ENCODE data around the gene PPP1R10. TPM values are rescaled to one million over a fixed set of nuclear protein-coding genes. Genes with fewer than 3 reads are reported as not detected.

The PPP1R10 gene
- total RNA-seq, 1 donor from 2014 or later = 52.5 TPM

DNA sequence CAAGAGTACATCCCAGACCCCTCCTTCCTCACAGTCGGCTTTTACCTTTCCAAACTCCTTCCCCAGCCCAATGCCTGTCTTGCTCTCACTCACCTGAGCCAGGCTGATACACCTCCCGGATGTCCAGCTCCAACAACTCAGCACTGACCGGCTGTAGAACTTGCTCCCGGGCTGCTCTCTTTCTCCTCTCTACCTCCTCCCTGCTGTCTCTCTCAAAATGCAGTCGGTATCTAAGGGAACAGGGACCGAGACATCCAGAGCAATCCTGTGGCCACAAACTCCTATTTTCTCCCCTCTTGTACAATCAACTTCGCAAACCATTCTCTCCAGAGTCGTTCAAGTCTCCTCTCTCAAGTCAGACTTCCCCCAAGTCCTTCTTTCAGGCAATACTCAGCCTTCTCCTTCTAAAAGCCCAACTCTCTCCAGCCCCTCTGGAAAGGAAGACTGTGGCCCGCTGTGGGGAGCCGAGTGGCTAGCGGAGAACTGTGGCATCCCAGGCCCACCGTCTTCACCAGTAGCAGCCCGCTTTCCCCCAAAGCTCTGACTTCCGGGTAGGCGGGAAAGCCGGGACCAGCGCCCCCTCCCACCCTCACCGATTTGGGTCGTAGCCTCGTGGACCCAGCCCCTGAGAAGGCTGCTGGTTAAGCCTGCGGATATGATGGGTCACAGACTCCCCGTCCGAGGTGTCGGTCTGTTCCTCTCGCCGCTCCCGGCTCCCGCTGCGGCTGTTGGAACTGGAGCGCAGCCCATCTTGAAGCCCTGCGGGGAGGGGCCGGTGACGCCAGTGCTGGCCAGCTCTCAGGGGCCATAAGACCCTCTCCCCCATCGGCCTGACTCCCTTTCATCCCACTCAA, 61.9 kb downstream of the PPP1R10 start:
- H3K9me3 ChIP-seq = no peaks in the 10 kb centered on the region
- peak in 1 of 2 donors; percentile 92 for DNase-seq (ENCODE audit: extremely low spot score in 2 of 2)

GRCh38 chr6:30554404-30554803, 62.6 kb downstream of the PPP1R10 start:
- no peaks in the 10 kb centered on the region for H3K9me3 ChIP-seq
- H3K4me1 ChIP-seq = peaks cover 33% of the 10 kb centered on the region
- H3K27ac ChIP-seq = peak overlapping the region; percentile 97
- intact Hi-C loops (cut with DNase I) = no loop called here
- peaks cover 0 to 36% of the 10 kb centered on the region in 2 donors for H3K36me3 ChIP-seq
- no peaks in the 10 kb centered on the region for H3K27me3 ChIP-seq
- TF ChIP-seq POLR2AphosphoS5 (IDR thresholded peaks at IDR 0.05; ENCODE audit: insufficient read depth in 1 of 2, low read depth in 1 of 2) (no peak), POLR2A (IDR thresholded peaks at IDR 0.05) (no peak), CTCF (IDR thresholded peaks at IDR 0.05) (no peak)
- no peak for DNase-seq (ENCODE audit: extremely low spot score in 2 of 2)
- H3K4me3 ChIP-seq = peak overlapping the region in 1 of 2 donors; percentile 73

More for the DNA sequence above, 61.9 kb downstream of the PPP1R10 start:
- peak overlapping the region; percentile 97 for H3K27ac ChIP-seq
- peaks cover 0 to 34% of the 10 kb centered on the region in 2 donors for H3K36me3 ChIP-seq
- no peak for TF ChIP-seq POLR2AphosphoS5 (IDR thresholded peaks at IDR 0.05; ENCODE audit: insufficient read depth in 1 of 2, low read depth in 1 of 2)
- no peak for TF ChIP-seq CTCF (IDR thresholded peaks at IDR 0.05)
- TF ChIP-seq POLR2A (IDR thresholded peaks at IDR 0.05) = no peak
- peak overlapping the region; percentile 73 to 76 for H3K4me3 ChIP-seq
- intact Hi-C loops (cut with DNase I) = no loop called here
- H3K27me3 ChIP-seq = no peaks in the 10 kb centered on the region
- peaks cover 33% of the 10 kb centered on the region for H3K4me1 ChIP-seq

MicroRNAs within 50 kb of the gene (microRNA counts, 767-probe panel; counts per million panel counts)
- 238 to 261 counts per million in 2 donors for microRNA hsa-miR-877-5p

Small RNAs within 50 kb of the gene (microRNA-seq; reads per million reads assigned to microRNA genes)
- 49.3 reads per million, percentile 43 among the genes with 10 or more reads in this experiment for gene MIR877 (ENCODE audit: borderline number of aligned reads, borderline replicate concordance)

Small RNAs within 50 kb of the gene (small RNA-seq; reads per million reads assigned to genes)
- 1.4 reads per million, percentile 39 among the genes with 10 or more reads in this experiment for gene MIR877

Other genes with a start within 250 kb of the PPP1R10 start
- 618 TPM for gene HLA-E, start 127.7 kb downstream of the PPP1R10 start, total RNA-seq
- 24.1 TPM for gene GNL1, start 60.8 kb downstream of the PPP1R10 start, total RNA-seq
- 5.9 TPM for gene PRR3, start 59.9 kb downstream of the PPP1R10 start, total RNA-seq
- 29.5 TPM for gene ABCF1, start 45.8 kb downstream of the PPP1R10 start, total RNA-seq
- 21.6 TPM for gene MRPS18B, start 597 bp upstream of the PPP1R10 start, total RNA-seq
- gene ATAT1, start 9.6 kb upstream of the PPP1R10 start, total RNA-seq = 13.3 TPM
- 15.7 TPM for gene C6orf136, start 29.9 kb upstream of the PPP1R10 start, total RNA-seq
- gene DHX16, start 55.8 kb upstream of the PPP1R10 start, total RNA-seq = 24.8 TPM
- 42.5 TPM for gene PPP1R18, start 69.4 kb upstream of the PPP1R10 start, total RNA-seq
- gene NRM, start 73.7 kb upstream of the PPP1R10 start, total RNA-seq = 6.1 TPM
- 12.3 TPM for gene MDC1, start 100.0 kb upstream of the PPP1R10 start, total RNA-seq
- gene TUBB, start 103.1 kb upstream of the PPP1R10 start, total RNA-seq = 293 TPM
- gene FLOT1, start 125.4 kb upstream of the PPP1R10 start, total RNA-seq = 165 TPM
- 40.5 TPM for gene IER3, start 127.3 kb upstream of the PPP1R10 start, total RNA-seq

Data from vagina (tissue), 2 donors.